Suprapubic skin (tissue), 3 donors: ENCODE data around the gene NUDT10.

Experiments
- POLR2AphosphoS5 ChIP-seq, 3 donors: sonication (generic); formaldehyde crosslinking; IDR thresholded peaks; one replicate each; pipeline ENCODE4 v1.6.1; 2017; ENCODE audit warnings: antibody characterized with exemption in 3 of 3
- TF ChIP-seq, protein P1 (sequence below), 2 donors: fragments of 200-600 bp in 1 of 2; fragments of 450-650 bp in 1 of 2; sonication (generic) in 1 of 2; IDR thresholded peaks; one replicate each; pipeline ENCODE4 v1.5.1; 2016 to 2019; ENCODE audit warnings: antibody characterized with exemption in 2 of 2, mild to moderate bottlenecking in 1 of 2, moderate library complexity in 1 of 2

DNA sequence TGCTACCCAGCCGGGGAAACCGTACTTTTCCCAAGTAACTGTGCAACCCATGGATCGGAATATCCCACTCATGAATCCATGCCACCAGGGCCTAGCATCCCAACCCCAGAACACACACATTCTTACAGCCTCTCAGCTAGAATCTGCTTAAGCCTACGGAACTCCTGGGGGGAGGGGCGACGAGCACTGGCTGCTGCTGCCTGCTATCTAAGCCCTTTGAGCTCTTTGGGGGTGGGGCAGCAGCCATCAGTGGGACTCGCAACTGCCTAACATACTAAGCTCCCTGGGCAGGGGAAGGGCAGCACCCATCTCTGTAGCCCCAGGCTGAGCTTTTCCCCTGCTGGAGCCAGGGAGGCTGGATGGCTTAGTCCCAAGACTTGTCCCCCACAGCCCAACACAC is 28.6 kb downstream of the NUDT10 start:
- TF ChIP-seq POLR2AphosphoS5 (IDR thresholded peaks at IDR 0.05), result no peak
- TF ChIP-seq, protein P1, sequence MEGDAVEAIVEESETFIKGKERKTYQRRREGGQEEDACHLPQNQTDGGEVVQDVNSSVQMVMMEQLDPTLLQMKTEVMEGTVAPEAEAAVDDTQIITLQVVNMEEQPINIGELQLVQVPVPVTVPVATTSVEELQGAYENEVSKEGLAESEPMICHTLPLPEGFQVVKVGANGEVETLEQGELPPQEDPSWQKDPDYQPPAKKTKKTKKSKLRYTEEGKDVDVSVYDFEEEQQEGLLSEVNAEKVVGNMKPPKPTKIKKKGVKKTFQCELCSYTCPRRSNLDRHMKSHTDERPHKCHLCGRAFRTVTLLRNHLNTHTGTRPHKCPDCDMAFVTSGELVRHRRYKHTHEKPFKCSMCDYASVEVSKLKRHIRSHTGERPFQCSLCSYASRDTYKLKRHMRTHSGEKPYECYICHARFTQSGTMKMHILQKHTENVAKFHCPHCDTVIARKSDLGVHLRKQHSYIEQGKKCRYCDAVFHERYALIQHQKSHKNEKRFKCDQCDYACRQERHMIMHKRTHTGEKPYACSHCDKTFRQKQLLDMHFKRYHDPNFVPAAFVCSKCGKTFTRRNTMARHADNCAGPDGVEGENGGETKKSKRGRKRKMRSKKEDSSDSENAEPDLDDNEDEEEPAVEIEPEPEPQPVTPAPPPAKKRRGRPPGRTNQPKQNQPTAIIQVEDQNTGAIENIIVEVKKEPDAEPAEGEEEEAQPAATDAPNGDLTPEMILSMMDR (IDR thresholded peaks at IDR 0.05), result no peak
